ENCODE results near the gene ABCB7.
A peak's percentile ranks its signal among the peaks of the same experiment; 100 is the strongest.
"Not testable (repeated sequence)": the region's sequence is repeated elsewhere in the genome, so short reads cannot be mapped to it uniquely, and the experiment has no call there.

ABCB7 gene

GRCh38 chrX:75155827-75156525 lies at the start of gene ABCB7:
Gene ABCB7, minus strand, starts transcription at chrX:75156283. Its CDS starts 11 bp downstream, at chrX:75156272.
- DNase-seq = peak; percentile 43 to 63

GRCh38 chrX:75188415-75189206 lies 32.5 kb upstream of the ABCB7 start:
- not testable (repeated sequence) for DNase-seq

GRCh38 chrX:75181721-75182120 lies 25.6 kb upstream of the ABCB7 start:
- DNase-seq = no peak

GRCh38 chrX:75179536-75180293 lies 23.6 kb upstream of the ABCB7 start:
- not testable (repeated sequence) for DNase-seq

GRCh38 chrX:75172257-75172890 lies 16.3 kb upstream of the ABCB7 start:
- not testable (repeated sequence) for DNase-seq

- no peak for DNase-seq
These were observed 2.0 kb upstream of the ABCB7 start for GRCh38 chrX:75158054-75158453.

- DNase-seq = peak in 1 of 2 donors; percentile 2
These were observed 455 bp upstream of the ABCB7 start for GRCh38 chrX:75156531-75156945.

GRCh38 chrX:75155447-75155826 lies 646 bp downstream of the ABCB7 start:
- DNase-seq = peak in 1 of 2 donors; percentile 13

- DNase-seq = no peak
These were observed 1.2 kb downstream of the ABCB7 start for GRCh38 chrX:75154871-75155270.

GRCh38 chrX:75151827-75152592 lies 4.1 kb downstream of the ABCB7 start:
- no peak for DNase-seq

- no peak for DNase-seq
These were observed 6.4 kb downstream of the ABCB7 start for GRCh38 chrX:75149654-75150053.

GRCh38 chrX:75132672-75133071 lies 23.4 kb downstream of the ABCB7 start:
- DNase-seq = no peak

- DNase-seq = no peak
These were observed 24.0 kb downstream of the ABCB7 start for GRCh38 chrX:75131973-75132627.

- DNase-seq = not testable (repeated sequence)
These were observed 27.0 kb downstream of the ABCB7 start for GRCh38 chrX:75129069-75129468.

GRCh38 chrX:75118296-75118695 lies 37.8 kb downstream of the ABCB7 start:
- DNase-seq = no peak

GRCh38 chrX:75115707-75116413 lies 40.2 kb downstream of the ABCB7 start:
- no peak for DNase-seq

GRCh38 chrX:75114638-75115037 lies 41.4 kb downstream of the ABCB7 start:
- no peak for DNase-seq

- no peak for DNase-seq
These were observed 42.4 kb downstream of the ABCB7 start for GRCh38 chrX:75113664-75114063.

GRCh38 chrX:75107863-75108509 lies 48.1 kb downstream of the ABCB7 start:
- no peak for DNase-seq

- no peak for DNase-seq
These were observed 49.3 kb downstream of the ABCB7 start for GRCh38 chrX:75106772-75107171.

Data from inflammatory macrophage treated with lipopolysaccharide for 1 hour (primary cell).